Adrenal gland (tissue), 12 donors: ENCODE results near the gene ZNF296. TPM values are rescaled to one million over a fixed set of nuclear protein-coding genes. Genes with fewer than 3 reads are reported as not detected.
A peak's percentile ranks its signal among the peaks of the same experiment; 100 is the strongest.
"Not testable (repeated sequence)": the region's sequence is repeated elsewhere in the genome, so short reads cannot be mapped to it uniquely, and the experiment has no call there.

Experiments used
- DNase-seq, 7 donors: peaks; one replicate each; pipeline ENCODE4 v3.0.0-alpha.2; 2019 to 2020
- H3K27ac ChIP-seq, 5 donors: fragments of 200-600 bp; sonication (generic) in 4 of 5; 1 replicate in 3 of 5; 2 replicates in 2 of 5; pipeline versions ENCODE4 v1.5.1 to v1.8.0; 2016 to 2020; ENCODE audit warnings: mild to moderate bottlenecking in 1 of 5
- H3K27me3 ChIP-seq: fragments of 200-600 bp; 2 replicates; pipeline ENCODE4 v1.8.0; 2021
- H3K36me3 ChIP-seq, 2 donors: fragments of 200-600 bp; replicated peaks in 1 of 2; 1 replicate in 1 of 2; 2 replicates in 1 of 2; pipeline versions ENCODE4 v1.5.1 to v1.8.0; 2018 to 2022
- H3K4me1 ChIP-seq, 2 donors: fragments of 200-600 bp; replicated peaks in 1 of 2; 1 replicate in 1 of 2; 2 replicates in 1 of 2; pipeline versions ENCODE4 v1.5.1 to v1.8.0; 2018 to 2021
- H3K4me3 ChIP-seq, 4 donors: fragments of 200-600 bp; sonication (generic) in 3 of 4; one replicate each; pipeline ENCODE4 v1.5.1; 2016 to 2018
- H3K9me3 ChIP-seq, 3 donors: fragments of 200-600 bp; sonication (generic) in 1 of 3; replicated peaks in 1 of 3; 1 replicate in 2 of 3; 2 replicates in 1 of 3; pipeline versions ENCODE4 v1.5.1 to v1.8.0; 2016 to 2021
- CTCF ChIP-seq, 6 experiments: fragments of 450-650 bp in 4 of 6; fragments of 200-600 bp in 2 of 6; sonication (generic) in 1 of 6; IDR thresholded peaks; 1 replicate in 5 of 6; 2 replicates in 1 of 6; pipeline versions ENCODE4 v1.5.1 to v1.8.0; 2016 to 2021; ENCODE audit warnings: antibody characterized with exemption in 6 of 6, mild to moderate bottlenecking in 2 of 6, moderate library complexity in 1 of 6
- POLR2A ChIP-seq, 2 donors: fragments of 450-650 bp; IDR thresholded peaks; one replicate each; pipeline ENCODE4 v1.6.1; 2017; ENCODE audit warnings: antibody characterized with exemption in 2 of 2, mild to moderate bottlenecking in 2 of 2, moderate library complexity in 1 of 2
- WGBS, 4 donors: extraction: QIAGEN DNeasy Blood & Tissue Kit in 2 of 4; methylation state at CpG; one replicate each; pipeline versions ENCODE4 v1.1.5 to v1.1.7; 2013 to 2017; 5-methylcytosine and 5-hydroxymethylcytosine counted together
- intact Hi-C, 2 donors: fragments of 100-400 bp; cut with DNase I; formaldehyde crosslinking; loops; one replicate each; pipeline versions ENCODE4 v1.14.1 to v1.15.0; 2022 to 2023
- polyA plus RNA-seq, 3 donors: library from polyadenylated mRNA; stranded (reverse); fragments of 200-250 nt in 2 of 3; fragments of 350-450 nt in 1 of 3; fragmentation: Illumina TruSeq in 1 of 3; extraction: RNeasy Lipid Tissue Mini Kit (QIAGEN cat#74804) in 1 of 3; gene quantifications; one replicate each; pipeline ENCODE4 v1.2.3, GENCODE V29; 2013 to 2014
- total RNA-seq, 9 donors: library from RNA; depleted of rRNA in 4 of 9; stranded (reverse); fragments of >200 nt in 4 of 9; fragments of 120-200 nt in 1 of 9; fragmentation: NEBNext Ultra II Directional in 1 of 9; extraction: Animal tissue kit (Norgen Biotek cat#: 25700) in 1 of 9; gene quantifications; one replicate each; pipeline versions ENCODE4 v1.1.0 to v1.2.4, GENCODE V29; 2013 to 2023
- donor health status: healthy with polysubstance abuse.
- donor health status: Bipolar disorder and iron deficiency.
- donor health status: DM: yes; HTN: yes; CAD: no.
- donor health status: DM: no; HTN: no; CAD: no.
- donor health status: DM: no; HTN: no; CAD: no.
- donor health status: DM: yes; HTN: yes; CAD: no.

The ZNF296 gene
- total and polyA plus RNA-seq, 12 donors = 0.06 to 13.2 (median 0.81) TPM; not detected in 2

DNA sequence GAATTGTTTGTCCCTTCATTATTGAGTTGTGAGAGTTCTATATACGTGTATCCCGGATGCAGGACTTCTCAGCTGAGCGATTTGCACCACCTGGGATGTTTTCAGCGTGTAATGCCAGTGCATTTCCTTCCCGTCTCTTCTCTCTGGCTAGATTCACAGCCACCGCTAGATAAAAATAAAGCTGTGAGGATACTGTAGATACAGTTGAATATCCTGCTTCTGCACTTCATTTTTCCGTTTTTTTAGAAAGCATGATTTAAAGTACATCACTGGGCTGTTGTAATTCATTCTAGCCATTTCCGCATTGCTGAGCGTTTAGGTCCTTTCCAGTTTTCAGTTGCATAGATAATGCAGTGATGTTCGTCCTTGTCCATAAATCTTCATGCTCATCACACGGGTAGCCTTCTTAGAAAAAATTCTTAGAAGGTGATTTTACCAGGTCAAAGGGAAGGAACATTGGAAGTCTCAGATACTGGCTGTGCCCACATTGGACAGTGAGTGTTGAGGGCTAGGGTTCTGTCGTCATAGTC is 31.4 kb upstream of the ZNF296 start:
- Histone ChIP-seq H3K4me3 (no peak overlapping the region), H3K4me1 (peaks cover 1 to 39% of the 10 kb centered on the region in 2 donors), H3K27me3 (no peaks in the 10 kb centered on the region), H3K9me3 (no peaks in the 10 kb centered on the region), H3K27ac (peak overlapping the region in 3 of 5 donors; percentile 36 to 52 (median 47)), H3K36me3 (no peaks in the 10 kb centered on the region)
- WGBS, 4 donors = 47 to 61% (median 52%) methylated on average over 12 of the region's 12 CpGs
- no peak for DNase-seq
- intact Hi-C loops = no loop called here
- TF ChIP-seq CTCF (IDR thresholded peaks at IDR 0.05) = no peak
- no peak for TF ChIP-seq POLR2A (IDR thresholded peaks at IDR 0.05)

GRCh38 chr19:45106363-45106762 is 30.1 kb upstream of the ZNF296 start:
- intact Hi-C loops, H3K36me3 ChIP-seq, H3K9me3 ChIP-seq, DNase-seq, H3K27ac ChIP-seq, H3K4me3 ChIP-seq, H3K27me3 ChIP-seq: not testable (repeated sequence)
- 95 to 99% (median 97%) methylated on average over 11 of the region's 11 CpGs for WGBS, 4 donors
- H3K4me1 ChIP-seq = peaks cover 14 to 52% of the 10 kb centered on the region in 2 donors

DNA sequence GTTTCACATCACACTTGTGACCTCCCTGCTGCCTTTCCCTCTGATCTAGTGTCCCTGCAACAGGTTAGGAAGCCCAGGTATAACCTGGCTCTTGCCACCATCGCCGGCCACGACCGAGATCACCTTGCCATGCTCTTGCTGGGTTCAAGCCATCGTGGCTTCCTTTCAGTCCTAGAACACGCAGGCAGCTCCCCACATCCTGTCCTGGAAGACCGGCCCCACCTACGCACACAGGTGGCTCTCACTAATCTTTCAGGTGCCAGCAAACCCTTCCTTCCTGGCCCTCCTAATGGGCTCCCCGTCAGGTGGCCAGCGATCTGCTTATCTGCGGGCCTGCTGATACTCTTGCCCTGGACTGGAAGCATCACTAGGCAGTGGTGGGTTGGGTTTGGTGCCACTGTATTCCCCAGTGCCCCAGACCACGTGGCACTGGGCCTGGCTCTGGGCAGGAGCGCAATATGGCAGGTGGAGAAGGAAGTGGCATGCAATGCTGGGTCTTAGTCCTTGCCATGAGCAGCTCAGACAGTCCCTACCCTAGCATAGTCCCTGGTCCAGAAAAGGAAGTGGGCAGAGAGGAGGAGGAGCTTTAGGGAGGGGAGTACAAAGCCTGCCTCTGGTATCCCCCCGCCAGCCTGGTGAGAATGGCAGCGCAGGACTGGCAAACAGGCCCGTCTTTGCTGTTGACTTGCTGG is 28.5 kb upstream of the ZNF296 start:
- WGBS, 4 donors = 85 to 90% (median 89%) methylated on average over 14 to 16 of the region's 16 CpGs

GRCh38 chr19:45103508-45104319 is 27.4 kb upstream of the ZNF296 start:
- no peak overlapping the region for H3K4me3 ChIP-seq

More for the DNA sequence above, 28.5 kb upstream of the ZNF296 start:
- Histone ChIP-seq H3K9me3 (no peaks in the 10 kb centered on the region), H3K36me3 (no peaks in the 10 kb centered on the region), H3K4me1 (peaks cover 30 to 60% of the 10 kb centered on the region in 2 donors), H3K27me3 (no peaks in the 10 kb centered on the region), H3K4me3 (no peak overlapping the region), H3K27ac (peak overlapping the region in 1 of 5 donors; percentile 98)
- no peak for DNase-seq
- intact Hi-C loops = no loop called here
- TF ChIP-seq CTCF (IDR thresholded peaks at IDR 0.05) (no peak), POLR2A (IDR thresholded peaks at IDR 0.05) (no peak)

More at GRCh38 chr19:45103508-45104319, 27.4 kb upstream of the ZNF296 start:
- H3K36me3 ChIP-seq = no peaks in the 10 kb centered on the region
- no peaks in the 10 kb centered on the region for H3K27me3 ChIP-seq
- peak overlapping the region in 2 of 5 donors; percentile 97 to 98 for H3K27ac ChIP-seq
- H3K9me3 ChIP-seq = no peaks in the 10 kb centered on the region
- peaks cover 40 to 71% of the 10 kb centered on the region in 2 donors for H3K4me1 ChIP-seq
- intact Hi-C loops = no loop called here
- WGBS, 4 donors = 61 to 72% (median 68%) methylated on average over 23 to 26 of the region's 26 CpGs
- TF ChIP-seq POLR2A (IDR thresholded peaks at IDR 0.05) (no peak), CTCF (IDR thresholded peaks at IDR 0.05) (no peak)
- DNase-seq = no peak
